Putamen (tissue), 1 donor: ENCODE results near the gene CRLF1.
A peak's percentile ranks its signal among the peaks of the same experiment; 100 is the strongest.

Experiments used
- DNase-seq: peaks from one replicate; pipeline ENCODE4 v3.0.0-alpha.2; 2016; ENCODE audit warnings: low spot score

The CRLF1 gene

GRCh38 chr19:18636183-18636968, 29.8 kb upstream of the CRLF1 start:
- DNase-seq, result peak; percentile 93

GRCh38 chr19:18635831-18636182, 29.2 kb upstream of the CRLF1 start:
- DNase-seq, result no peak

- no peak for DNase-seq
Measured at GRCh38 chr19:18634612-18635297, 28.2 kb upstream of the CRLF1 start.

GRCh38 chr19:18633321-18633720, 26.7 kb upstream of the CRLF1 start:
- DNase-seq, result no peak

- DNase-seq, result peak; percentile 63
Measured at GRCh38 chr19:18629166-18630088, 22.8 kb upstream of the CRLF1 start.

- no peak for DNase-seq
Measured at GRCh38 chr19:18626906-18627305, 20.3 kb upstream of the CRLF1 start.

GRCh38 chr19:18620902-18621301, 14.3 kb upstream of the CRLF1 start:
- DNase-seq, result no peak

GRCh38 chr19:18620311-18620710, 13.7 kb upstream of the CRLF1 start:
- no peak for DNase-seq

- DNase-seq, result no peak
Measured at GRCh38 chr19:18618236-18618635, 11.6 kb upstream of the CRLF1 start.

- no peak for DNase-seq
Measured at GRCh38 chr19:18617562-18617961, 11.0 kb upstream of the CRLF1 start.

- no peak for DNase-seq
Measured at GRCh38 chr19:18616023-18616422, 9.4 kb upstream of the CRLF1 start.

GRCh38 chr19:18613589-18614234, 7.1 kb upstream of the CRLF1 start:
- DNase-seq, result no peak

GRCh38 chr19:18612772-18613588, 6.4 kb upstream of the CRLF1 start, which contains the start of gene TMEM59L:
TMEM59L (plus strand) TSS chr19:18612870; CDS start chr19:18612959, 89 bp downstream.
- peak; percentile 58 for DNase-seq

- no peak for DNase-seq
Measured at GRCh38 chr19:18612051-18612771, 5.6 kb upstream of the CRLF1 start.

GRCh38 chr19:18611327-18612050, 4.9 kb upstream of the CRLF1 start:
- DNase-seq, result peak; percentile 49

GRCh38 chr19:18610556-18611326, 4.1 kb upstream of the CRLF1 start:
- no peak for DNase-seq

- DNase-seq, result no peak
Measured at GRCh38 chr19:18610245-18610555, 3.6 kb upstream of the CRLF1 start.

GRCh38 chr19:18609717-18610051, 3.1 kb upstream of the CRLF1 start:
- DNase-seq, result no peak
